Adrenal gland (tissue), 5 donors: Measurements from ENCODE around the gene PLXNA4.

Source experiments
- CTCF ChIP-seq, 6 experiments: fragments of 450-650 bp in 4 of 6; fragments of 200-600 bp in 2 of 6; sonication (generic) in 1 of 6; IDR thresholded peaks; 1 replicate in 5 of 6; 2 replicates in 1 of 6; pipeline versions ENCODE4 v1.5.1 to v1.8.0; 2016 to 2021; ENCODE audit warnings: antibody characterized with exemption in 6 of 6, mild to moderate bottlenecking in 2 of 6, moderate library complexity in 1 of 6
- POLR2A ChIP-seq, 2 donors: fragments of 450-650 bp; IDR thresholded peaks; one replicate each; pipeline ENCODE4 v1.6.1; 2017; ENCODE audit warnings: antibody characterized with exemption in 2 of 2, mild to moderate bottlenecking in 2 of 2, moderate library complexity in 1 of 2
- donor health status: DM: no; HTN: no; CAD: no.

- TF ChIP-seq CTCF (IDR thresholded peaks at IDR 0.05): no peak
- TF ChIP-seq POLR2A (IDR thresholded peaks at IDR 0.05): no peak
These were observed 197.0 kb downstream of the PLXNA4 start for GRCh38 chr7:132379292-132379691.
